ENCODE measurements around the gene ATP6V0A1. TPM values are rescaled to one million over a fixed set of nuclear protein-coding genes. Genes with fewer than 3 reads are reported as not detected.

The ATP6V0A1 gene
- total RNA-seq, 1 experiment from 2014 or later: 54.6 TPM

GRCh38 chr17:42571435-42572225 is 113.0 kb downstream of the ATP6V0A1 start:
- BruUV-seq (replicated peaks): no TSS peak
- DNase-seq (ENCODE audit: low spot score): no peak
- Histone ChIP-seq H3K9me3 (ENCODE audit: low read depth, low read length, poor library complexity, severe bottlenecking) (no peaks in the 10 kb centered on the region), H3K4me1 (ENCODE audit: insufficient read depth, low read length, poor library complexity, severe bottlenecking) (peaks cover 6% of the 10 kb centered on the region), H3K27me3 (replicated peaks; ENCODE audit: insufficient read depth, low read depth, low read length, poor library complexity) (no peaks in the 10 kb centered on the region), H3K36me3 (ENCODE audit: insufficient read depth, low read length, poor library complexity, severe bottlenecking) (peaks cover 52% of the 10 kb centered on the region), H3K4me3 (ENCODE audit: low read depth, low read length, poor library complexity, severe bottlenecking) (no peak overlapping the region), H3K27ac (ENCODE audit: low read depth, low read length, poor library complexity, severe bottlenecking) (no peak overlapping the region)
- TF ChIP-seq EZH2 (IDR thresholded peaks at IDR 0.05; ENCODE audit: borderline replicate concordance, low read depth, low read length, poor library complexity, severe bottlenecking) (no peak), CTCF (conservative IDR thresholded peaks at IDR 0.05; ENCODE audit: low read depth, low read length) (no peak)
- intact Hi-C loops (cut with micrococcal nuclease; ENCODE audit: unreplicated experiment): no loop called here
- POLR2A ChIA-PET (ENCODE audit: low non-redundant PET): no interaction called here
- CTCF ChIA-PET: no interaction called here

Small RNA genes within 50 kb of the gene (microRNA-seq; reads per million reads assigned to microRNA genes)
- 10.2 reads per million, percentile 31 among the genes with 10 or more reads in this experiment for gene MIR5010
- not detected for gene MIR548AT

Other genes starting within 250 kb of the ATP6V0A1 start
- 11.2 and 14.9 TPM in 2 replicates for gene STAT5B, start 182.5 kb upstream of the ATP6V0A1 start, total RNA-seq (2021)
- 0.19 TPM in 1 of 2 replicates, not detected in the other for gene STAT5A, start 170.4 kb upstream of the ATP6V0A1 start, total RNA-seq (2021)
- 59.7 and 60.5 TPM in 2 replicates for gene STAT3, start 70.4 kb upstream of the ATP6V0A1 start, total RNA-seq (2021)
- gene CAVIN1, start 35.6 kb upstream of the ATP6V0A1 start, total RNA-seq (2021): 16.6 and 19.9 TPM in 2 replicates
- 9.6 and 12.7 TPM in 2 replicates for gene NAGLU, start 77.4 kb downstream of the ATP6V0A1 start, total RNA-seq (2021)
- gene HSD17B1, start 94.0 kb downstream of the ATP6V0A1 start, total RNA-seq (2021): 0.59 and 0.60 TPM in 2 replicates
- 71.5 and 78.2 TPM in 2 replicates for gene COASY, start 103.3 kb downstream of the ATP6V0A1 start, total RNA-seq (2021)
- 32.8 and 33.7 TPM in 2 replicates for gene MLX, start 108.2 kb downstream of the ATP6V0A1 start, total RNA-seq (2021)
- 30.9 and 31.9 TPM in 2 replicates for gene PSMC3IP, start 118.9 kb downstream of the ATP6V0A1 start, total RNA-seq (2021)
- gene RETREG3, start 150.5 kb downstream of the ATP6V0A1 start, total RNA-seq (2021): 23.2 and 30.0 TPM in 2 replicates
- gene TUBG1, start 150.8 kb downstream of the ATP6V0A1 start, total RNA-seq (2021): 85.8 and 87.4 TPM in 2 replicates
- 14.6 and 19.2 TPM in 2 replicates for gene TUBG2, start 200.4 kb downstream of the ATP6V0A1 start, total RNA-seq (2021)
- gene PLEKHH3, start 218.1 kb downstream of the ATP6V0A1 start, total RNA-seq (2021): 11.9 and 16.8 TPM in 2 replicates
- gene CCR10, start 223.0 kb downstream of the ATP6V0A1 start, total RNA-seq (2021): 0.52 and 0.55 TPM in 2 replicates
- gene CNTNAP1, start 223.7 kb downstream of the ATP6V0A1 start, total RNA-seq (2021): 5.6 and 6.7 TPM in 2 replicates